ENCODE data around the gene DPP10.
"Not testable (repeated sequence)": the region's sequence is repeated elsewhere in the genome, so short reads cannot be mapped to it uniquely, and the experiment has no call there.

Gene DPP10

GRCh38 chr2:115440746-115441145 lies 998.3 kb downstream of the DPP10 start:
- not testable (repeated sequence) for DNase-seq (ENCODE audit: low spot score)

GRCh38 chr2:115443539-115444185 lies 1001.2 kb downstream of the DPP10 start:
- DNase-seq (ENCODE audit: low spot score), result no peak

GRCh38 chr2:115460008-115460407 lies 1017.6 kb downstream of the DPP10 start:
- no peak for DNase-seq (ENCODE audit: low spot score)

- DNase-seq (ENCODE audit: low spot score), result no peak
These were observed 1038.3 kb downstream of the DPP10 start for GRCh38 chr2:115480741-115481140.

GRCh38 chr2:115481842-115482241 lies 1039.4 kb downstream of the DPP10 start:
- no peak for DNase-seq (ENCODE audit: low spot score)

GRCh38 chr2:115483666-115484065 lies 1041.2 kb downstream of the DPP10 start:
- DNase-seq (ENCODE audit: low spot score), result no peak

GRCh38 chr2:115484486-115484885 lies 1042.0 kb downstream of the DPP10 start:
- no peak for DNase-seq (ENCODE audit: low spot score)

- no peak for DNase-seq (ENCODE audit: low spot score)
These were observed 1042.5 kb downstream of the DPP10 start for GRCh38 chr2:115484983-115485382.

- DNase-seq (ENCODE audit: low spot score), result no peak
These were observed 1048.8 kb downstream of the DPP10 start for GRCh38 chr2:115491186-115491793.

- no peak for DNase-seq (ENCODE audit: low spot score)
These were observed 1062.9 kb downstream of the DPP10 start for GRCh38 chr2:115505331-115505730.

GRCh38 chr2:115520727-115521126 lies 1078.3 kb downstream of the DPP10 start:
- DNase-seq (ENCODE audit: low spot score), result no peak

- no peak for DNase-seq (ENCODE audit: low spot score)
These were observed 1082.0 kb downstream of the DPP10 start for GRCh38 chr2:115524452-115524851.

- DNase-seq (ENCODE audit: low spot score), result no peak
These were observed 1087.2 kb downstream of the DPP10 start for GRCh38 chr2:115529627-115530026.

- DNase-seq (ENCODE audit: low spot score), result no peak
These were observed 1090.6 kb downstream of the DPP10 start for GRCh38 chr2:115533081-115533480.

GRCh38 chr2:115541814-115542213 lies 1099.4 kb downstream of the DPP10 start:
- no peak for DNase-seq (ENCODE audit: low spot score)

GRCh38 chr2:115542331-115542730 lies 1099.9 kb downstream of the DPP10 start:
- no peak for DNase-seq (ENCODE audit: low spot score)

GRCh38 chr2:115543024-115543423 lies 1100.6 kb downstream of the DPP10 start:
- no peak for DNase-seq (ENCODE audit: low spot score)

- DNase-seq (ENCODE audit: low spot score), result no peak
These were observed 1101.0 kb downstream of the DPP10 start for GRCh38 chr2:115543461-115543860.

GRCh38 chr2:115549611-115550130 lies 1107.2 kb downstream of the DPP10 start:
- DNase-seq (ENCODE audit: low spot score), result no peak

GRCh38 chr2:115552726-115553125 lies 1110.3 kb downstream of the DPP10 start:
- no peak for DNase-seq (ENCODE audit: low spot score)

- no peak for DNase-seq (ENCODE audit: low spot score)
These were observed 1111.7 kb downstream of the DPP10 start for GRCh38 chr2:115554153-115554552.

GRCh38 chr2:115558725-115559124 lies 1116.3 kb downstream of the DPP10 start:
- DNase-seq (ENCODE audit: low spot score), result no peak

GRCh38 chr2:115560666-115561065 lies 1118.2 kb downstream of the DPP10 start:
- DNase-seq (ENCODE audit: low spot score), result no peak

- DNase-seq (ENCODE audit: low spot score), result no peak
These were observed 1126.2 kb downstream of the DPP10 start for GRCh38 chr2:115568643-115569042.

Measured in D341Med (cell line).